BLaER1 (cell line): ENCODE results near the gene NID1.
A peak's percentile ranks its signal among the peaks of the same experiment; 100 is the strongest.

ENCODE experiments used
- H3K27ac ChIP-seq: shearing (Covaris generic); formaldehyde crosslinking; 2 replicates; pipeline ENCODE4 v1.8.1; 2022
- H3K27me3 ChIP-seq: shearing (Covaris generic); formaldehyde crosslinking; 2 replicates; pipeline ENCODE4 v1.8.1; 2022
- H3K36me3 ChIP-seq: shearing (Covaris generic); formaldehyde crosslinking; 2 replicates; pipeline ENCODE4 v1.8.1; 2022
- H3K4me1 ChIP-seq: shearing (Covaris generic); formaldehyde crosslinking; 2 replicates; pipeline ENCODE4 v1.8.1; 2022
- H3K4me2 ChIP-seq: shearing (Covaris generic); formaldehyde crosslinking; 2 replicates; pipeline ENCODE4 v1.8.1; 2022
- H3K4me3 ChIP-seq: shearing (Covaris generic); formaldehyde crosslinking; 2 replicates; pipeline ENCODE4 v1.8.1; 2022
- H3K9ac ChIP-seq: shearing (Covaris generic); formaldehyde crosslinking; 2 replicates; pipeline ENCODE4 v1.8.1; 2022
- H3K9me3 ChIP-seq: shearing (Covaris generic); formaldehyde crosslinking; 2 replicates; pipeline ENCODE4 v1.8.1; 2022
- H4K20me1 ChIP-seq: shearing (Covaris generic); formaldehyde crosslinking; 2 replicates; pipeline ENCODE4 v1.8.1; 2022
- Cebpa-rat ChIP-seq: shearing (Covaris generic); IDR thresholded peaks from 2 replicates; pipeline ENCODE4 v1.8.1; 2022

The NID1 gene

DNA sequence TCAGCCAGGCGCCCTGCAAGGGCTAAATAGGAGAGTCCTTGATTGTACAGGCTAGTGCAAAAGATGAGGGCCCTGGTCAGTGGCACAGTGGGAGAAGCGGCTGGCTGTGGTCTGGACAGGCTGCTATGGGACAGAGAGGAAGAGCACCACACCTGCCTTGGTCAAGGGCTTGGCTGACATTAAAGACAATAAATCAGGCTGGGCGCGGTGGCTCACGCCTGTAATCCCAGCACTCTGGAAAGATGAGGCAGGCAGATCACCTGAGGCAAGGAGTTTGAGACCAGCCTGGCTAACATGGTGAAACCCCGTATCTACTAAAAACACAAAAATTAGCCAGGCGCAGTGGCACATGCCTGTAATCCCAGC, 62.9 kb downstream of the NID1 start:
- Histone ChIP-seq H3K4me1 (peaks cover 46% of the 10 kb centered on the region), H3K9me3 (no peaks in the 10 kb centered on the region), H3K27me3 (no peaks in the 10 kb centered on the region), H3K27ac (no peak overlapping the region), H3K4me3 (no peak overlapping the region), H4K20me1 (no peaks in the 10 kb centered on the region), H3K36me3 (no peaks in the 10 kb centered on the region), H3K9ac (0 out of 2 replicates have a peak overlapping the region, but pooled peaks have one; percentile 24), H3K4me2 (peak overlapping the region; percentile 58)
- no peak for TF ChIP-seq Cebpa-rat

DNA sequence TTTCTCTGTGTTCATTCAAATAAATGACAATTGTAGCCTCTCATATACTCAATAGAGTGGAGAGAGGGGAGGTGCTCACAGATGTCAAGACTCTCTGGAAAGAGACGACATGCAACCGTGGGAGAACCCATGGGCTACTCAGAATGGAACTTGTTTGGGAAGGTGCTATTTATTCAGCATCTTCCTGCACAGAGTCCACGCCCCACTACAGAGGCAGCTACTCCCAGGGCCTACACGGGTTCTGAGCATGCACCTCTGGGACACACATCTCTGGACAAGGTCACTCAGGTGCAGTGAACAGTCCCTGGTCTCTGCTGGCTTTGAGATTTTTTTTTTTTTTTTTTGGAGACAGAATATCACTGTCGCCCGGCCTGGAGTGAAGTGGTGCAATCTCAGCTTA, 64.1 kb downstream of the NID1 start:
- TF ChIP-seq Cebpa-rat: no peak
- H3K9ac ChIP-seq: no peak overlapping the region
- H3K4me1 ChIP-seq: peaks cover 44% of the 10 kb centered on the region

DNA sequence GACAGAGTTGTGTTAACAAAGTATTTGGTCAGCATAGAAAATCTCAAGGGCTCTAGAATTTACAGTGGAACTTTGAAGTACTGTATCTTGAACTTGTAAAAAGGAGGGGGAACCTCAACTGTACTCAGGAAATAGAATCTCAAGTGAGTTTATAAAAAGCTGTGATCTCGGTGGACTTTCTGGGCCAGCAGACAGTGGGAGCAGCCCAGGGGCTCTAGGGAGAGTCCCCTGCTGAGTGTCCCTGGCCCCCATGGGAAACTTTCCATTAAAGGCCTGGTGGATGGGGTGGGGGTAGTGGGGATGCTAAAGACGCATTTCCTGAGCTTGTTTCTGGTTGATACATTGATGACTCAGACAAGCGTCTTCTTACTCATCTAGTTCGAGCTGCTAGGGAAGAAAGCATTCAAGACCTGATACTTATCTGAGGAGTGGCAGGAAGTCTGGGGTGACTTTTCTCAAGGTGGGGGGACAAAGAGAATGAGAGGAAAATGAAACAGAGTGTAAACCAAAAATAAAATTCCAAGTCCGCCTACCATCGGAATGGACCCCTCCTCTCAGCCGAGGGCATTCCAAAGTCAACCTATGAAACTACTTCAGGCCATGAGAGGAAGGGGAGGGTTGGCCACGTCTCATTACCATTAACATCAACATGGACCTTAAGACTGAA, 65.5 kb downstream of the NID1 start:
- Histone ChIP-seq H3K4me3 (0 out of 2 replicates have a peak overlapping the region, but pooled peaks have one; percentile 4), H3K9me3 (no peaks in the 10 kb centered on the region), H4K20me1 (no peaks in the 10 kb centered on the region), H3K27me3 (no peaks in the 10 kb centered on the region), H3K4me1 (peaks cover 43% of the 10 kb centered on the region), H3K27ac (peak overlapping the region; percentile 43; the same call in 1 of the 2 replicates), H3K36me3 (no peaks in the 10 kb centered on the region), H3K4me2 (peak overlapping the region; percentile 70), H3K9ac (no peak overlapping the region)
- TF ChIP-seq Cebpa-rat: no peak

More for the DNA sequence above, 64.1 kb downstream of the NID1 start:
- Histone ChIP-seq H3K36me3 (no peaks in the 10 kb centered on the region), H3K4me3 (no peak overlapping the region), H3K4me2 (no peak overlapping the region), H3K27me3 (no peaks in the 10 kb centered on the region), H3K9me3 (no peaks in the 10 kb centered on the region), H4K20me1 (no peaks in the 10 kb centered on the region), H3K27ac (no peak overlapping the region)

DNA sequence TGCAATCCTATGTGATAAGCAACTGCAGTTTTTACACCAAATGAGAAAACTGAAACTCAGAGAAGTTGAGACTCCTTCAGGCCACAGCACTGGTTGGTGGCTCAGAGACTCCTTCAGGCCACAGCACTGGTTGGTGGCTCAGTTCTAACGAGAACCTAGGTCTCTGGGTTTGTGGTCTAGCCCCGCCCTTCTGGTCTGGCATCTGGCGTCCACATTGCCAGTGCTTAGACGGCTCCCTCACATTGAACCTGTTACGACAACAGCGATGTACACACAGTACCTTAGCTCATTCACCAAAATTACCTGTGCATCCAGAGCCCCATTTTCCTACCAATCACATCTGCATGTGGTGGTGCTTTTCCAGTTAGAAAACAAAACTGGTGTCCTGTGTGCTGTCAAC, 66.1 kb downstream of the NID1 start:
- no peaks in the 10 kb centered on the region for H4K20me1 ChIP-seq
- H3K27ac ChIP-seq: peak overlapping the region; percentile 43; the same call in 1 of the 2 replicates
- H3K36me3 ChIP-seq: no peaks in the 10 kb centered on the region
- peaks cover 43% of the 10 kb centered on the region for H3K4me1 ChIP-seq
- H3K27me3 ChIP-seq: no peaks in the 10 kb centered on the region
- H3K9ac ChIP-seq: no peak overlapping the region
- no peak for TF ChIP-seq Cebpa-rat
- peak overlapping the region; percentile 70 for H3K4me2 ChIP-seq
- H3K4me3 ChIP-seq: 0 out of 2 replicates have a peak overlapping the region, but pooled peaks have one; percentile 4
- no peaks in the 10 kb centered on the region for H3K9me3 ChIP-seq

DNA sequence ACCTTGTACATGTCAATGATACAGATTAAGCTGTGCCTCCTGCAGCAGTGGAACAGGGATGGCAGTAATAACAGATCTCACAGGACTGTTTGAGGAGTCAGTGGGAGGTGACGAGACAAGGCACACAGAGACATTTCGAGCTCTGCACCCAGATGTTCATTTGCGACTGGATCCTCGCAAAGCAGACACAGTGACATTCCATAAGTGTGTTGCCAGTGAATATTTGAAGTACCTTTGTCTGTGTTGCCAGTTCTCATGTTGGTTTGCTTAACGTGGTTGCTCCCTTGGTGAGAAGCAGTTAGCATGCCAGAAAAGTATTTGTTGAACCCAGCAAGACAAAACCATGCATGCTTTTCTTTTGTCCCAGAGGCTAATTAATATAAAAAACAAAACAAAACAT, 67.0 kb downstream of the NID1 start:
- no peak overlapping the region for H3K4me3 ChIP-seq
- no peak overlapping the region for H3K9ac ChIP-seq
- H4K20me1 ChIP-seq: no peaks in the 10 kb centered on the region
- H3K27me3 ChIP-seq: no peaks in the 10 kb centered on the region
- no peaks in the 10 kb centered on the region for H3K36me3 ChIP-seq
- no peaks in the 10 kb centered on the region for H3K9me3 ChIP-seq
- H3K4me2 ChIP-seq: no peak overlapping the region
- no peak overlapping the region for H3K27ac ChIP-seq
- H3K4me1 ChIP-seq: peaks cover 43% of the 10 kb centered on the region
- TF ChIP-seq Cebpa-rat: no peak

DNA sequence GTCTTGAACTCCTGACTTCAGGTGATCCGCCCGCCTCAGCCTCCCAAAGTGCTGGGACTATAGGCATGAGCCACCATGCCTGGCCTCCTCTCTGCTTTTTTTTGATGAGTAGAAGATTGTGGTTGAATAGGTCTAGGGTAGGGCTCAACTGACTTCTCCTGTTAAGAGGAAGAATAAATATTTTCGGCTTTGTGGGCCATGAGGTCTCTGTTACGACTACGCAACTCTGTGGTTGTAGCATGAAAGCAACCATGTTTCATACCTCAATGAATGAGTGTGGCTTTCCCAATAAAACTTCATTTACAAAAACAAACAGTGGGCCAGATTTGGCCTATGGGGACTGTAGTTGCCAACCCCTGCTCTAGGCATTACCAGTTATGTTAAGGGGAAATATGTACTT, 67.8 kb downstream of the NID1 start:
- no peak overlapping the region for H3K27ac ChIP-seq
- peaks cover 39% of the 10 kb centered on the region for H3K4me1 ChIP-seq
- H3K27me3 ChIP-seq: no peaks in the 10 kb centered on the region

DNA sequence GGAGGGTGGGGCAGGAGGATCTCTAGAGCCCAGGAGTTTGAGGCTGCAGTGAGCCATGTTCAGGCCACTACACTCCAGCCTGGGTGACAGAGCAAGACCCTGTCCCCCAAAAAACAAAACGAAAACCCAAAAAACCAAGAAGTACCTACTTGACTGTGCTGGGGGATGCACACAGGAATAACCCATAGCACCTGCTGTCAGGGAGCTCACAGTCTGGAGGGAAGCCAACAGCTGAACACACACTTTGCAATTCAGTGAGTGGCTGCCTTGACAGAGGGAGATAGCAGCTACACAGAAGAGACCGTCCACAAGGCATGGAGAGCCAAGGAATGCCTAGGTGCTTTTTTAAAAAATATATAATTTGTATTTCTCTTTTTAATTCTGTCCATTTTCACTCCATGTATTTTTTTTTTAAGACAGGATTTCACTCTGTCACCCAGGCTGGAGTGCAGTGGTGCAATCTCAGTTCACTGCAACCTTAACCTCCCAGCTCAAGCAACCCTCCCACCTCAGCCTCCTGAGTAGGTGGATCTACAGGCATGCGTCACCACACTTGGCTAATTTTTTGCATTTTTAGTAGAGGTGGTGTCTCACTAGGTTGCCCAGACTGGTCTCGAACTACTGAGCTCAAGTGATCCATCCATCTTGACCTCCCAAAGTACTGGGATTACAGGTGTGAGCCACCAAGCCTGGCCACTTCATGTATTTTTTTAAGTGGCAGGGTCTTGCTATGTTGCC, 68.7 kb downstream of the NID1 start:
- Histone ChIP-seq H3K9ac (no peak overlapping the region), H3K36me3 (no peaks in the 10 kb centered on the region), H3K4me2 (no peak overlapping the region), H3K27ac (no peak overlapping the region), H4K20me1 (no peaks in the 10 kb centered on the region), H3K9me3 (no peaks in the 10 kb centered on the region), H3K4me3 (no peak overlapping the region), H3K27me3 (no peaks in the 10 kb centered on the region), H3K4me1 (peaks cover 31% of the 10 kb centered on the region)
- TF ChIP-seq Cebpa-rat: no peak

More for the DNA sequence above, 67.8 kb downstream of the NID1 start:
- H3K4me3 ChIP-seq: no peak overlapping the region
- no peak overlapping the region for H3K9ac ChIP-seq
- H3K4me2 ChIP-seq: no peak overlapping the region
- no peaks in the 10 kb centered on the region for H3K36me3 ChIP-seq
- no peak for TF ChIP-seq Cebpa-rat
- no peaks in the 10 kb centered on the region for H3K9me3 ChIP-seq
- no peaks in the 10 kb centered on the region for H4K20me1 ChIP-seq

DNA sequence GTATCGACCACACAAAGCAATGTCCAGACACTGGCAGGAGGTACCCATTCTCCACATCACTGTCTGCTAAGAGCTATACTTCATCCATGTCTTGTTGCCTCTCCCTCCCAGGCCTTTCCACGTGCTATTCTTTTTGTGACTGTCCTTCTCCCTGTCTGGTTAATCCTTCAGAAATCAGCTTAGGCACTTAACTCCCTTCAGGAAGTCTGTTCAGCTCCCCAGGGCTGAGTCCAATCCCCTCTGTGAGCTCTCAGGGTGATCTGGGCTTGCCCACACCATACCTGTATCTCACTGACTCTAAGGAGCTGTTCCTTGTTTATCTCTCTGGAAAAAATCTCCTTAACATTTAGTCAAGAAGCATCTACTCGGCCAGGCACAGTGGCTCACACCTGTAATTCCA, 69.4 kb downstream of the NID1 start:
- Histone ChIP-seq H3K36me3 (no peaks in the 10 kb centered on the region), H3K4me3 (no peak overlapping the region), H3K4me1 (peaks cover 24% of the 10 kb centered on the region), H3K27me3 (no peaks in the 10 kb centered on the region), H3K9ac (no peak overlapping the region), H4K20me1 (no peaks in the 10 kb centered on the region), H3K9me3 (peaks cover 4% of the 10 kb centered on the region; the same call in 1 of the 2 replicates), H3K4me2 (no peak overlapping the region), H3K27ac (no peak overlapping the region)
- no peak for TF ChIP-seq Cebpa-rat

DNA sequence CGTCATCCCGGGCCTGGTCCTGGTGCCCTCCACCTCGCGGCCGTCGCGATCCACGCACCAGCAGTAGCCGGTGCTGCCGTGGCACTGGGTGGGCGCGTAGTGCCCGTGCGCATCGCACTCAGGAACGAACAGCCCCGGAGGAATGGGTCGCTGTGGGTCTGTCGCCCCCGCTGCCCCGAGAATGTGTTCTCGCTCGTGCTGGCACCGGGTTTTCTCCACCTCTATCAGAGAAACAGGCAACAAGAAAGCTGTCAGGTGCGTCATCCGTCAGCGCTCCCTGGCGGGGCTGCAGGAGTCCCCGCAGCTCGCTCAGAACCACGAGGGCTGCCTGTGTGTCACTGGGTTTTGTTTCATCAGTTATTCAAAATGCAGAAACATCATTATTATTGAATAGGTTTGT, 71.2 kb downstream of the NID1 start:
- no peaks in the 10 kb centered on the region for H4K20me1 ChIP-seq
- no peak for TF ChIP-seq Cebpa-rat

DNA sequence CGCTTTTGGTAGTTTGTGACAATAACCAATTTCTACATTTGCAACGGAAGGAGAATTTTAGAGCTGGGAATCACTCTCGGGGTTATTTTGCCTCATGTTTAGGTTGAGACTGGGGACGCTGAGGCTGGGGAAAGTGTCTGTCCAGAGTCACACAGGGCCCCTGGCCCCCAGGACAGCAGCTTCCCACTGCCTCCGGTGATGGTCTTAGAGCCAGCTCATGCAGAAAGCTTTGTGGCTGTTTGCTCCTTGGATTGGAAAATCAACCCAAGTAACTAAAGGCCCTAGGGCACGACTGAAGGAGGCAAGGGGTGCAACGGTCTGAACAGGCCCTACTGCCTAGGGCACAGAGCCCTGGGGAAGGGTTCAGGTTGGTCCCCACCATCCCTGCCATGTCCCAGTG, 72.0 kb downstream of the NID1 start:
- Histone ChIP-seq H3K36me3 (no peaks in the 10 kb centered on the region), H3K4me1 (no peaks in the 10 kb centered on the region), H3K4me3 (no peak overlapping the region), H3K27me3 (no peaks in the 10 kb centered on the region), H3K27ac (no peak overlapping the region), H4K20me1 (no peaks in the 10 kb centered on the region), H3K4me2 (no peak overlapping the region), H3K9me3 (peaks cover 29% of the 10 kb centered on the region), H3K9ac (no peak overlapping the region)
- no peak for TF ChIP-seq Cebpa-rat

More for the DNA sequence above, 71.2 kb downstream of the NID1 start:
- Histone ChIP-seq H3K36me3 (no peaks in the 10 kb centered on the region), H3K27ac (no peak overlapping the region), H3K9me3 (peaks cover 23% of the 10 kb centered on the region), H3K9ac (no peak overlapping the region), H3K4me1 (peaks cover 6% of the 10 kb centered on the region), H3K27me3 (no peaks in the 10 kb centered on the region), H3K4me3 (no peak overlapping the region), H3K4me2 (no peak overlapping the region)
